Subcutaneous abdominal adipose tissue (tissue), 5 donors: ENCODE measurements around the gene USP5.
"Not testable (repeated sequence)": the region's sequence is repeated elsewhere in the genome, so short reads cannot be mapped to it uniquely, and the experiment has no call there.

Source experiments
- H3K27ac ChIP-seq: one replicate; pipeline ENCODE4 v1.7.0; 2013; ENCODE audit warnings: low read depth, mild to moderate bottlenecking, inconsistent platforms, low read length, moderate library complexity
- H3K27me3 ChIP-seq, 5 donors: one replicate each; pipeline ENCODE4 v1.7.0; 2013; ENCODE audit warnings: low read length in 5 of 5, inconsistent platforms in 1 of 5; ENCODE audit not compliant: control insufficient read depth in 5 of 5, insufficient read depth in 4 of 5
- H3K36me3 ChIP-seq, 5 donors: one replicate each; pipeline ENCODE4 v1.7.0; 2013; ENCODE audit warnings: low read length in 5 of 5; ENCODE audit not compliant: control insufficient read depth in 5 of 5, insufficient read depth in 5 of 5
- H3K4me1 ChIP-seq, 5 donors: one replicate each; pipeline ENCODE4 v1.7.0; 2013; ENCODE audit warnings: low read length in 5 of 5, mild to moderate bottlenecking in 3 of 5, moderate library complexity in 1 of 5; ENCODE audit not compliant: control insufficient read depth in 5 of 5, insufficient read depth in 5 of 5
- H3K4me3 ChIP-seq, 5 donors: one replicate each; pipeline ENCODE4 v1.7.0; 2013; ENCODE audit warnings: low read length in 5 of 5, low read depth in 1 of 5
- H3K9ac ChIP-seq, 5 donors: one replicate each; pipeline ENCODE4 v1.7.0; 2013; ENCODE audit warnings: low read length in 5 of 5, mild to moderate bottlenecking in 4 of 5, moderate library complexity in 3 of 5
- H3K9me3 ChIP-seq, 5 donors: one replicate each; pipeline ENCODE4 v1.7.0; 2013; ENCODE audit warnings: low read length in 5 of 5; ENCODE audit not compliant: control insufficient read depth in 5 of 5
- donor health status: healthy.
- donor health status: healthy.
- donor health status: healthy.
- donor health status: healthy.
- donor health status: healthy.

The USP5 gene

DNA sequence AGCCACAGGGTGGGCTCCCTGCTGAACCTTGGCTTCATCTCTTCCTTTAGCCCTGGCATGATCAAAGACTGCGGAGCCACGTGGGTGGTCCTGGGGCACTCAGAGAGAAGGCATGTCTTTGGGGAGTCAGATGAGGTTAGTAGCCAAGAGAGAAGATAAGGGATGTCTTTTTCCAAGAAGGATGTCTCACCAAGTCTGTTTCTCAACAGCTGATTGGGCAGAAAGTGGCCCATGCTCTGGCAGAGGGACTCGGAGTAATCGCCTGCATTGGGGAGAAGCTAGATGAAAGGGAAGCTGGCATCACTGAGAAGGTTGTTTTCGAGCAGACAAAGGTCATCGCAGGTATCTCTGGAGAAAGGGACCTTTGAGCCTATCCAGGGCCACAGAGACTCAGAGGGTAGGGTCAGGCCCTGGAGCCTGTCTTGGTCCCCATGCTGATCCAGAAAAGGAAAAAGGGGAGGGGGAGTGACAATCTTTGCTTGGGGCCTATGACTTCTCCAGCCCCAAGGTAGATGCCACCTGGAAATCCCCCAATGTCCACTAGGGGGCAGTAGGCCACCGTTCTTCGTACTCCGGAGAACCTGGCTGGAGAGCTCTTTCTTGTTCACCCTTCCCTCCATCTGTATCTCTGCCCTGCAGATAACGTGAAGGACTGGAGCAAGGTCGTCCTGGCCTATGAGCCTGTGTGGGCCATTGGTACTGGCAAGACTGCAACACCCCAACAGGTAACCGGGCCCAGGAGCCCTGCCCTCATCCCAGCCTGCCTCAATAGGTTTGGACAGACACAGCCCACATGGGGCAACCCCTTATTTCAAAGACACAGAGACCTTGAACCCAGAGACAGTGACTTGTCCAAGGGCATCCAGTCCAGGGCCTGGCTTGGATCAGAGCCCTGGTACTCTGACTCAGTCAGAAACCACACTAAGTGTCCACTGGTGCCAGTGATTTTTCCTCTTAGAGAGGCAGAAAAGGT is 17.4 kb downstream of the USP5 start:
- no peaks in the 10 kb centered on the region for H3K9me3 ChIP-seq
- H3K4me3 ChIP-seq: peak overlapping the region in 4 of 5 donors; percentile 24 to 84 (median 80)
- peaks cover 0 to 41% (median 34%) of the 10 kb centered on the region in 5 donors for H3K36me3 ChIP-seq
- H3K9ac ChIP-seq: peak overlapping the region in 1 of 5 donors; percentile 35
- peak overlapping the region; percentile 94 for H3K27ac ChIP-seq
- no peaks in the 10 kb centered on the region for H3K27me3 ChIP-seq
- H3K4me1 ChIP-seq: peaks cover 10 to 63% (median 51%) of the 10 kb centered on the region in 5 donors

DNA sequence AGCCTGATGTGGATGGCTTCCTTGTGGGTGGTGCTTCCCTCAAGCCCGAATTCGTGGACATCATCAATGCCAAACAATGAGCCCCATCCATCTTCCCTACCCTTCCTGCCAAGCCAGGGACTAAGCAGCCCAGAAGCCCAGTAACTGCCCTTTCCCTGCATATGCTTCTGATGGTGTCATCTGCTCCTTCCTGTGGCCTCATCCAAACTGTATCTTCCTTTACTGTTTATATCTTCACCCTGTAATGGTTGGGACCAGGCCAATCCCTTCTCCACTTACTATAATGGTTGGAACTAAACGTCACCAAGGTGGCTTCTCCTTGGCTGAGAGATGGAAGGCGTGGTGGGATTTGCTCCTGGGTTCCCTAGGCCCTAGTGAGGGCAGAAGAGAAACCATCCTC is 18.4 kb downstream of the USP5 start:
- H3K9ac ChIP-seq, H3K4me3 ChIP-seq, H3K9me3 ChIP-seq, H3K27ac ChIP-seq, H3K27me3 ChIP-seq: not testable (repeated sequence)
- Histone ChIP-seq H3K4me1 (peaks cover 10 to 63% (median 51%) of the 10 kb centered on the region in 5 donors), H3K36me3 (peaks cover 0 to 31% (median 25%) of the 10 kb centered on the region in 5 donors)

DNA sequence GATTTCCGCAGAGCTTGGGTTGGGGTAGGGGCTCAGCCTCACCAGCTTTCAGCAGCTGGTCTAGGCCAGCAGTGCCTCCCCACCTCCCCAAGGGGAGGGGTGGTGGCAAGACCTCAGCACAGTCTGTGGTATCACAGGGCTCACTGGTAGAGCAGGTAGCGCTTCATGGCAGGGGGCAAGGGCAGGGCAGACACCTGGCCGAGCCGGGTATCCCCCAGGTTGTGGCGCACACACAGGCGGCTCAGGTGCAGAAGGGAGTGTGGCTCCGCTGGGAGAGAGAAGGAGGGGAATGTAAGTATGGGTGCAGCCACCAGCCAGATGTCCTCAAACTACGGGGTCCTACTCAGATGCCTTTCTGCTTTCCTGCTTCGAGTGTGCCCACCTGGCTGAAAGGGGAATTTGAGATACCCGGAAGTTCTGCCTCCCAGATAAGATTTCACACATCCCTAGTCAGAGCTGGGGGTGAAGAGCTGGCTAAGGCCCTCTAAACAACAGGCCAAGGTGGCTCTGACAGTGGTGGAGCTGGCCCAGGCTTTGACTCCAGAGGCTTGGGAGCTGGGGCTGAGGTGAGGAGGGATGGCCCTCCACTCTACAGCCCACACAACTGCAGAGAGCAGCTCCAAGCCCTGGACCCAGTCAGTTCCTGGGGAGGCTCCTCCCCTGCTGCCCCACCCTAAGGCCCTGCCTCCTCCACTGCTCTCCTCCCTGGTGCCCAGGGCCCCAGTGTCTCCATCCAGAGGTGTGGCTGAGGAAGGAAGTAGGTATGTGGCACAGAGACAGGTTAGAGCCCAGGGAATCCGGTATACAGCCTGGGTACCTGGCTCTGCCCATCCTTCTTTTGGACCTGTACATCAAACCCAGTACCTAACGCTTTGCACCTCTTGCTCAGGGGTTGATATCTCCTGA is 19.4 kb downstream of the USP5 start:
- H3K4me1 ChIP-seq: peaks cover 10 to 62% (median 51%) of the 10 kb centered on the region in 5 donors
- peak overlapping the region in 4 of 5 donors; percentile 58 to 96 (median 84) for H3K4me3 ChIP-seq
- no peaks in the 10 kb centered on the region for H3K27me3 ChIP-seq
- no peaks in the 10 kb centered on the region for H3K9me3 ChIP-seq
- peak overlapping the region in 2 of 5 donors; percentile 6 to 92 for H3K9ac ChIP-seq
- H3K27ac ChIP-seq: no peak overlapping the region
- peaks cover 0 to 23% (median 18%) of the 10 kb centered on the region in 5 donors for H3K36me3 ChIP-seq

DNA sequence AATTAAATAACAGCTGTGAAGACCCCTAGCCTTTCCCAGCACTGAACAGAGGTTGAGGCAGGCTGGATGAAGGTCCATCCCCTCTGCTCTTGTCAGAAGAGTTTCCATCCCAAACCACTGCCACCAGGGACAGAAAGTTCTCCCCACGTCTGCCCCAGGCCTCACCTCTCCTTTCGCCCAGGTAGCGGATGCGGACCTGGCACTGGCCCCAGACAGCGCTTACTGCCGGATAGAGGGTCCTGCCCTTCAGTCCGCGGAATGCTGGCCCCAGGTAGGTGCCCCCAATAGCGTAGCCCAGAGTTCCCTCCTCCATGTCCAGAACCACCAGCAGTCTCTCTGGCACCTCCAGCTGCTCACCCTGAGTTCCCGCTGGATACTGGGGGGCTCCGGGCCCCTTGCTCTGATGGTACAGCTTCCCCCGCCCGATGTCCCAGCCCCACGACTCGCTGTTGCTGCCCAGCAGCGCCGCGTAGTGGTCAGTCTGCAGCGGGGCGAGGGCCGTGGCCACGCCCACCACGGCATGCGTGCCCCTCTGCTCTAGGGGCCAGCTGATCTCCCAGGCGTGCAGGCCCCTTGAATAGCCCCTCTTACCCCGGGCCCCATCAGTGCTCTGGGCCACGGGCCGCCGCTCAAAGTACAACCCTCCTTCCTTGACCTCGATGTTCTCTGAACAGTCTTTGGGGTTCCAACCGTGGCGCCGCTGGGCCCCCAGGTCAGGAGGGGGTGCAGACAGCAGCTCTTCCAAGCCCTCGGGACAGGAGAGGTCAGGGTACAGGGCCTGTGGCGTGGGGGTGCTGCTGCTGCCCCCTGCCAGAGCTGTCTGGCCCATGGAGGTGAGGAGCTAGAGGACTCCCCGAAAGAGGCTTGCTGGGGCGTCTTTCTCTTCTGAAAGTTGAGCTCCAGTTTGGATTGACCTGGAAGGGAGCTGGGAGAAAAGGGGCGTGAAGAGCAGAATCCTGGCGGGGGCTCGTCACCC is 20.4 kb downstream of the USP5 start:
- H3K27ac ChIP-seq: peak overlapping the region; percentile 86
- H3K4me1 ChIP-seq: peaks cover 5 to 54% (median 44%) of the 10 kb centered on the region in 5 donors
- peak overlapping the region; percentile 6 to 92 (median 89) for H3K9ac ChIP-seq
- H3K9me3 ChIP-seq: no peaks in the 10 kb centered on the region
- peaks cover 0 to 23% (median 18%) of the 10 kb centered on the region in 5 donors for H3K36me3 ChIP-seq
- no peaks in the 10 kb centered on the region for H3K27me3 ChIP-seq
- peak overlapping the region; percentile 83 to 96 (median 87) for H3K4me3 ChIP-seq

DNA sequence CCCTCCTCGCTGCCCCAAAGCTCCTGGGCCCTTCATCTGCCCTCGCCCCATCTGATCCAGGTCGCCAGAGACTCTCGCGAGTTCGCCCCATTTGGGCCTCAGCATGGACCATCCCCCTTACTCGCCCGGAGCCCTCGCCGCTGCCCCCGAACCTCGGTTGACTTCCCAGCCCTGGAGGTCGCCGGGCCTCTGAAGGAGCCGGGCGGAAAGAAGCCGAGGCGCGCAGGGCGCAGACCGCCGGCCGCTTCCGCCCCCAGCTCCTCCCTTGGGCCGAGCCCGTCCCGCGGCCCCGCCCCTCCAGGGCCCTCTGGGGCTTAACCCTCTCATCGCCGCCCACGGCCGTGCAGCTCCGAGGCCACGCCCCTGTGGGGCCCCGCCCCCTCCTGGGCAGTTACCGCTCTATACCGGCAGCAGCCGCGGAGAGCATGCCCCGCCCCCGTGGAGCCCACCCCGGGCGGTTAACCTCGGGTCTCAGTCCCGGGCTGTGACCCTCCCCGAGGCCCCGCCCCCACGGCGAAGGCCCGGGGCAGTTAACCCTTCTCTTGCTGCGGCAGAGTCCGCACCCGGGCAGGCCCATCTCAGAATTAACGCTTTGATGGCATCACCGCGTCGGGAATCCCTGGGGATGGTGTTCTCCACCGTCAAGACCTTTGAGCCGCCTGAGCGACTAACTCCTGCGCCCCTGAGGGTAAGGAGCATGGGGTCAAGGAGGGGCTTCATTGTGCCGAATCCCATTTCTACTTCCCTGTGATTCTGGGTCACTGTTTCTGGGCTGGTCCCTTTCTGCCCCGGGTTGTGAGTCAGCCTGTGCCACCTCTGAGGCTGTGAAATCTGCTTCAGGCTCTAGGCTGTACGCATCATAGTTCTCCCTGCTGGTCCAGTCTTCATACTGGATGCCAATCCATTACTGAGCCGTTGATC is 21.4 kb downstream of the USP5 start, which contains the start of gene SPSB2:
SPSB2 (minus strand) TSS at position 210 of the 921 bp plus-strand sequence. CDS start 402 bp downstream, outside the sequence.
- Histone ChIP-seq H3K27ac (peak within 1 kb of the TSS; percentile 86), H3K4me1 (peaks cover 5 to 46% (median 39%) of the 10 kb centered on the region in 5 donors), H3K9ac (peak within 1 kb of the TSS; percentile 6 to 92 (median 89)), H3K36me3 (peaks cover 0 to 23% (median 18%) of the 10 kb centered on the region in 5 donors), H3K27me3 (no peaks in the 10 kb centered on the region), H3K9me3 (no peaks in the 10 kb centered on the region), H3K4me3 (peak within 1 kb of the TSS; percentile 83 to 96 (median 88))

DNA sequence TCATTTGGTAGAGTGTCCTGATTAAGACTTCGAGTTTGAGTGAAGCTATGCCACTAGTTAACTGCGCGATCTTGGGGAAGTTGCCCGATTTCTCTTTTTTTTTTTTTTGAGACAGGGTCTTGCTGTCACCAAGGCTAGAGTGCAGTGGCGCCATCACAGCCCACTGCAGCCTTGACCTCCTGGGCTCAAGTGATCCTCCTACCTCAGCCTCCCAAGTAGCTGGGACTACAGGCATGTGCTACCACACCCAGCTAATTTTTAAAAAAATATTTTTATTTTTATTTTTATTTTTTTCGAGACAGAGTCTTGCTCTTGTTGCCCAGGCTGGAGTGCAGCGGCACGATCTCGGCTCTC is 22.0 kb downstream of the USP5 start:
- Histone ChIP-seq H3K4me3 (peak overlapping the region in 4 of 5 donors; percentile 83 to 96 (median 87)), H3K4me1 (peaks cover 5 to 40% (median 32%) of the 10 kb centered on the region in 5 donors), H3K9ac (peak overlapping the region in 4 of 5 donors; percentile 62 to 92 (median 81)), H3K36me3 (peaks cover 0 to 23% (median 18%) of the 10 kb centered on the region in 5 donors), H3K27ac (peak overlapping the region; percentile 86)
- not testable (repeated sequence) for H3K27me3 ChIP-seq, H3K9me3 ChIP-seq

DNA sequence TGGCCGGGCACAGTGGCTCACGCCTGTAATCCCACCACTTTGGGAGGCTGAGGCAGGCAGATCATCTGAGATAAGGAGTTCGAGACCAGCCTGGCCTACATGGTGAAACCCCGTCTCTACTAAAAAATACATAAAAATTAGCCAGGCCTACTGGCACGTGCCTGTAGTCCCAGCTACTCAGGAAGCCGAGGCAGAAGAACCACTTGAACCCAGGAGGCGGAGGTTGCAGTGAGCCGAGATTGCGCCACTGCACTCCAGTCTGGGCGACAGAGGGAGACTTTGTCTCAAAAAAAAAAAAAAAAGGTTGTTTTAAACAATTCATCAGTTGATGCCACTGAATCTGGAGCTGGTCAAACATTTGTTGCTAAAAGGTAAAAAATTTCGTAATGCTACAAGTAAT is 27.9 kb downstream of the USP5 start:
- H3K27me3 ChIP-seq, H3K27ac ChIP-seq, H3K4me3 ChIP-seq, H3K4me1 ChIP-seq, H3K9me3 ChIP-seq, H3K9ac ChIP-seq: not testable (repeated sequence)
- peaks cover 0 to 14% (median 7%) of the 10 kb centered on the region in 5 donors for H3K36me3 ChIP-seq

DNA sequence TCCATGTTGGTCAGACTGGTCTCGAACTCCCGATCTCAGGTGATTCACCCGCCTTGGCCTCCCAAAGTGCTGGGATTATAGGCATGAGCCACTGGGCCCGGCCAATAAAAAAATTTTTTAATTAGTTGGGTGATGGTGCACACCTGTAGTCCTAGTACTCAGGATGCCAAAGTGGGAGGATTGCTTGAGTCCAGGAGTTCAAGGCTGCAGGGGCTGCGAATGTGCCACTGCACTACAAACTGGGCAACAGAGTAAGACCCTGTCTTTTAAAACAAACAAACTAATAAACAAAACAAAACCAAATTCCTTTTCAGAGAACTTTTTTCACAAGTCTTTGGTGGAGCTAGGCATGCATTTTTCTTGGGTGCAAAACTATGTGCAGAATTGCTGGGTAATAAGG is 31.3 kb downstream of the USP5 start:
- Histone ChIP-seq H3K4me3 (no peak overlapping the region), H3K9me3 (no peaks in the 10 kb centered on the region), H3K4me1 (no peaks in the 10 kb centered on the region), H3K9ac (no peak overlapping the region), H3K27ac (no peak overlapping the region), H3K36me3 (peaks cover 0 to 18% (median 7%) of the 10 kb centered on the region in 5 donors), H3K27me3 (no peaks in the 10 kb centered on the region)
